ENCODE data around the gene GBP1. TPM values are rescaled to one million over a fixed set of nuclear protein-coding genes. Genes with fewer than 3 reads are reported as not detected.
"Not testable (repeated sequence)": the region's sequence is repeated elsewhere in the genome, so short reads cannot be mapped to it uniquely, and the experiment has no call there.

Gene GBP1, protein sequence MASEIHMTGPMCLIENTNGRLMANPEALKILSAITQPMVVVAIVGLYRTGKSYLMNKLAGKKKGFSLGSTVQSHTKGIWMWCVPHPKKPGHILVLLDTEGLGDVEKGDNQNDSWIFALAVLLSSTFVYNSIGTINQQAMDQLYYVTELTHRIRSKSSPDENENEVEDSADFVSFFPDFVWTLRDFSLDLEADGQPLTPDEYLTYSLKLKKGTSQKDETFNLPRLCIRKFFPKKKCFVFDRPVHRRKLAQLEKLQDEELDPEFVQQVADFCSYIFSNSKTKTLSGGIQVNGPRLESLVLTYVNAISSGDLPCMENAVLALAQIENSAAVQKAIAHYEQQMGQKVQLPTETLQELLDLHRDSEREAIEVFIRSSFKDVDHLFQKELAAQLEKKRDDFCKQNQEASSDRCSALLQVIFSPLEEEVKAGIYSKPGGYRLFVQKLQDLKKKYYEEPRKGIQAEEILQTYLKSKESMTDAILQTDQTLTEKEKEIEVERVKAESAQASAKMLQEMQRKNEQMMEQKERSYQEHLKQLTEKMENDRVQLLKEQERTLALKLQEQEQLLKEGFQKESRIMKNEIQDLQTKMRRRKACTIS
- 5.7 TPM for total RNA-seq
- long read RNA-seq, partial matches to known transcripts, result 1 of 6 reads
- long read RNA-seq, other reads (novel, unspliced or antisense), result 0 of 6 reads

DNA sequence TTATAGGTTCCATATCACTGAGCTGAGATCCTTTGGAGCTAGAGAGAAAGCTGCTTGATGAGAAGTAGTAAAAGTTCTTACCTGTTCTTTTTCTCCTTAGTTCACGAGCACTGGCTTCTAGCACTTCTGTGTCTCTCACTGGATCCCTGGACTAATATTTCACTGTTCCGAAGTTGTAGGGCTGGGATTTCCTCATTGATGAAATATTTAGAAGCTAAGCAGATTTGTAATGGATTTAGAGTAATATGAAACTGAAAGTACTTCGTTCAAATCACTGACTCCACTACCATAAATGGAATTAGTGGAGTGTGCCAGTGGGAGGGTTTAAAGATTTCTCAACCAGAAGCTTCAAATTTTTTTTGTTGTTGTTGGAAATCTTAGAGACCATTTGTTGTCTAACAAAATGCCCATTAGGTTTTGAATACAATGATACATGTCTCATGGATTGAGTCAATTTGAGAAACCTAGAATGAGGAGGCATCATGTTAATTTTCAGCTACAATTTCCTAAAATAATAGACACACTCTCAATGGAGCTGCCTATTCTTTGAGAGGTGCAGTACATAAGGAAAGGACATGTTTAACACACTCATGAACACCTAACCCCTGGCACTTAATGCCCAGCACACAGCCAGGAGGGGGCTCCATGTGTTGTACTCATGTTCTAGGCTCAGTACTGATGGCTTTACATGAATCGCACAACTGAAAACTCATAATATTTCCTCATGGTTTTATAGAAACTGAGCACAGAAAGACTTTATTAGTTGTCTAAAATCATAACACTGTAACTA, at the start of gene GBP1:
Gene GBP1, minus strand, starts transcription at position 130 of the 790 bp plus-strand sequence. CDS start 1,974 bp downstream, outside the sequence.
- intact Hi-C loops (cut with DNase I), result no loop called here
- DNase-seq, result no peak
- ATAC-seq (ENCODE audit: poor library complexity), result peak; percentile 92

DNA sequence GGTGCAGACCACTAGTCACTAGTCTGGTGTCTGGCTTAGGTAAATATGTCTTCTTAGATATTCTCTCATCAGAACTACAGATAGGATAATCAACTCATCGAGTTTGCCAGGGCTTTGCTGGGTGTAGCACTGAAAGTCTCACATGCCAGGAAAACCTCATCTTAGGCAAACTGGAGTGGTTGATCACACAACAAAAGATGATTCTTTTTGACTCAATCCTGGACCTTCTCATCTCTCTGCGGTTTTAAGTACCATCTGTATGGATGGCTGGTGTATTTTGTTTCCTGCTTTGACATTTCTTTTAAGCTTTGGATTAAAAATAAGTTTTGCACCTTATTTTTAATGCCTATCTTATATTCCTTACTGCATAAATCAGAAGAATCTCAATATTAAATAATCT, 49.7 kb upstream of the GBP1 start:
- intact Hi-C loops (cut with DNase I), result no loop called here
- ATAC-seq (ENCODE audit: poor library complexity) (no peak), DNase-seq (no peak)

DNA sequence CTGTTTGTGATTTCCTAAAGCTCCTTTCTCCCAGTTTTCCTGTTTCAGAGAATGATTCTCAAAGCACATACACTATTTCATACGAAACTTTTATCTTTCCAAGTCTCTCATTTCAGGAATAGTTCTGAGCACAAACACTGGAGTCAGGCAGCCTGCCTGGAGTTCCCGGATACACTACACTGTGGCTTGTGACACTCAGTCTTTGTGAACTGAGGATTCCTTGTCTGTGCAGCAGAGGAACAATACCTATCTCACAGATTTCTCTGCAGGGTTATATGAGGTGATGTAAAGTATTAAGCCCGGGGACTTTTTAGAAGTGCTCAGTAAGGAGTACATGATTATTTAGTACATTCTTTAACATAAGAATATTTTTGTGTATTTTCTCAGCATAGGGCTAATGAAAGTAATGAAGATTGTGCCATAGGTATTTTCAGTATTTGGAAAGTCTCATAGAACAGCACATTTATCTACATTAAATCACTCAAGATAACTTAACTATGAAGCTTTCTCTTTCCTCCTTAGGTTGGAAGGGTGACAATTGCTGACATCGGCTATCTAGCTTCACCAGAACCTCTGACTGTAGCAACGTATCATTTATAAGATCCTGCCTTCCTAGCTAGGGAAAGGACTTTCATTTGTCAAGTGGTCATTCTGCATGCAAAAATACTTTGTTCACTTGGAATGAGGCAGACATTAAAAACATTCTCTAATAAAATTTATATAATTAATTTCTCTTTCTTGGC, 48.0 kb upstream of the GBP1 start:
- no peak for ATAC-seq (ENCODE audit: poor library complexity)
- intact Hi-C loops (cut with DNase I), result no loop called here
- DNase-seq, result no peak

DNA sequence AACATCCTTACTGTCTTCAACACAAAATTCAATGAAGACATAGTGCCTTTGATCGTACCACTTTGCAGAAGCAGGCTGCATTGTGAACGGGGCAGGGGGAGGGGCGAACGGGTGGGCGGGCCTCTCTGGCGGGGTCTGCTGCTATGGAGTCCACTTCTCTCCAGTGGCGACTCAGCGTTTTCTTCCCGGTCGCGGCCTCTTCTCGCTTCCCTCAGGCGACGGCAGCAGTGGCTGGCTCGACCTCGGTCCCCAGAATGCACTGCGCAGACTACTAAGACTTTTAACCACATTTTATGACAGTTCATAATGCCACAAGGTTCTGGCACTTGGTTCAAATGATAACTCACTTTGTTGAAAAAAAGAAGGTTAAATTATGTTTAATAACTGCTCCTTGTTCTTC, 39.7 kb upstream of the GBP1 start:
- no peak for DNase-seq
- intact Hi-C loops (cut with DNase I), result no loop called here
- no peak for ATAC-seq (ENCODE audit: poor library complexity)

DNA sequence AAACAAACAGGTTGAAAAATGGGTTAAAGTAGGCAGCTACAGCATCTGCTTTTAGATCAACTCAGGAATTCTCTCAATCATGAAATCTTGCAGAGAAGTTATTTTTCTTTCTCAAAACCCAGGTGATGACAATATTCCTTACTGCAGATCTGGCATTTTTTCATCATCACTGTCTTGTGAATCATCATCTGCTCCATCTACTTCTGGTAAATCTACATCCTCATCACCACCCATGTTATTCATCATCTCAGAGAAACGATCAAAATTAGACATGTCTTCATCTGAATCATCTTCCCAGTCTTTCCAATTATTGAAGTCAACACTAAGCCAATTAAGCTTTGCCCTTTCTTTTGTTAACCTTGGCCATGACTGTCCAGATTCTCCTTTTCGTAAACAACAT, 39.1 kb upstream of the GBP1 start:
- DNase-seq (no peak), ATAC-seq (ENCODE audit: poor library complexity) (no peak)
- intact Hi-C loops (cut with DNase I), result no loop called here

DNA sequence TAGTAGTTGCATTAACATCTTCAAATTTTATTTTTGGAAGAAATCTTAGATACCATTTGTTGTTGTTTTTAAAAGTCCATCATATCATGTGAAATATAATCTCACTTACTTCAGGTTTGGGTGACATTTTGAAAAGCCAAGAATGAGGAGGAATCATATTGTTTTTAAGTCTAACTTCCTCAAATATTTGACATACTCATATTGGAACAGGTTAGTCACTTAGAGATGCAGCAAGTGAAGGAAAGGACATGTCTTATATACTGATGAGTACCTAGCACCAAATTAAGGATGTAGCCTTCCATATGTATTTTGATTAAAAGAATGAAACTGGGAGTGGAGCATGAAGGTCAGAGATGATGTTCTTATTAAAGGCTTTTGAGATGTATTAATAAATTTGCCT, 37.0 kb upstream of the GBP1 start:
- intact Hi-C loops (cut with DNase I), result no loop called here
- no peak for ATAC-seq (ENCODE audit: poor library complexity)

DNA sequence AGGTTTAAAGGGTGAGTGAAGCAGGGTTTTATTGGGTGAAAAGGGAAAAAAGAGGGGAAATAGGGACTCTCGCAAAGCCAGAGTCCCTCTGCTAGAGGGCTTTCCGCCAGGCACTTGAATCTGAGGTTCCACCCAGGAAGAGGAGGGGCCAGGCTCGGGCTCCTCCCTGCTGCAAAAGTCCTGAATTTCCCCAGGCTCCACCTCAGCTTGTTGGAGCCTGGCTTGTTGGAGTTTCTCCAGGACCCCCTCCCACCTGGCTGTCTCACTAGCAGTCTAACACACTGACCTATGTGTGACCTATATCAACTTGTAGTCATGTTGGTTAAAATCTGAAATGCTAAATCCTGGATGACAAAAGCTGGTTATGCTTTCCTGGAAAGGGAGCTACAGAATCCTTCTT, 35.4 kb upstream of the GBP1 start:
- no peak for DNase-seq

More for the DNA sequence above, 37.0 kb upstream of the GBP1 start:
- DNase-seq, result no peak

DNA sequence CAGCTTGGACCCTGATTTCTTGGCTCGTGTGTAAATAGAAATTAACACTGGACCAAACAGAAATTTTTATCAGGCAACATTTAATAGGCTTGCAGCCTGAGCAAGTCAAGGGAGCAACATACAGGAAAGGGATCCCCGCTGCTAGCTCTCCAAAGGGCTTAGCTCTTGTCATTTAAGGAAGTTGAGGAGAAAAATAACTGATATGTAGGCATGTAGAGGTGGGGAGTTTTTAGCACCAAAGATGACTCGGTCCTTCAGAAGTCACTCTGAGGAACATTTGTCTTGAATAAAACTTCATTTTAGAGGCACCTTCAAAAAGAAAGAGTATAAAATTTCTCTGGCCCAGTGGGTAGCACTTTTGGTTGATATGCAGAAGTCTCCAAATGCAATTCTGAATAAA, 33.8 kb upstream of the GBP1 start:
- ATAC-seq (ENCODE audit: poor library complexity) (no peak), DNase-seq (no peak)
- intact Hi-C loops (cut with DNase I), result no loop called here

More for the DNA sequence above, 35.4 kb upstream of the GBP1 start:
- intact Hi-C loops (cut with DNase I), result no loop called here
- no peak for ATAC-seq (ENCODE audit: poor library complexity)

DNA sequence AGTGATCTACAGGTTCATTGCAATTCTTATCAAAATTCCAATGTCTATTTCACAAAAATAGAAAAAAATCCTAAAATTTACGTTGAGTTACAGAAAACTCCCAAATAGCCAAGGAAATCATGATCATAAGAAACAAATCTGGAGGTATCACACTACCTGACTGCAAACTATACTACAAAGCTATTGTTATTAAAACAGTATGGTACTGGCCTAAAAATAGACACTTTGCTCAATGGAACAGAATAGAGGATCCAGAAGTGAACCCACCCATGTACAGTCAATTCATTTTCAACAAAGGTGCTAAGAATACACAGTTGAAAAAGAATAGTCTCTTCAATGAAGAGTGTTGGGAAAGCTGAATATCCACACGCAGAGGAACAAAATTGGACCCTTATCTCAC, 30.7 kb upstream of the GBP1 start:
- DNase-seq (no peak), ATAC-seq (ENCODE audit: poor library complexity) (no peak)
- intact Hi-C loops (cut with DNase I), result no loop called here

DNA sequence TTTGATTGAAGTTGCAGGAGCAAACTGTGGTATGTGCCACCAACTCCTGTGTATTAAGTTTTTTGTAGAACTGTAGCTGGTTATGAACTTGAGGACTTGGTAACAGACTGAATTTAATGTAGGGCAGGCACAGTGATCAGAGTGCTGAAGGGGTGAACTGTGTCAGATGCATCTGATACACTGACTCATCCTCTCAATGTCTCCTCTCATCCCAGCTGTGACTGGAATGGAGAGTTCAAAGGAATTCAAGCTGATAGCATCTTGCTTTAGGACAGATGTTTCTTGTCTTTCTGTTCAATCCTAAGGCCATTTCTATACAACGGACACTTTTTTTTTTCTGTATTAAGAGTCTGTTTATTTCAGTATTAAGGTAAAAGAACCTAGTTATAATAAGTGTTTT, 25.0 kb upstream of the GBP1 start:
- ATAC-seq (ENCODE audit: poor library complexity), result no peak
- intact Hi-C loops (cut with DNase I), result loop anchor here (5.0 to 10.0 kb wide), 3 partner anchors 187 to 365 kb away; no protein-coding TSS in a partner anchor
- no peak for DNase-seq

DNA sequence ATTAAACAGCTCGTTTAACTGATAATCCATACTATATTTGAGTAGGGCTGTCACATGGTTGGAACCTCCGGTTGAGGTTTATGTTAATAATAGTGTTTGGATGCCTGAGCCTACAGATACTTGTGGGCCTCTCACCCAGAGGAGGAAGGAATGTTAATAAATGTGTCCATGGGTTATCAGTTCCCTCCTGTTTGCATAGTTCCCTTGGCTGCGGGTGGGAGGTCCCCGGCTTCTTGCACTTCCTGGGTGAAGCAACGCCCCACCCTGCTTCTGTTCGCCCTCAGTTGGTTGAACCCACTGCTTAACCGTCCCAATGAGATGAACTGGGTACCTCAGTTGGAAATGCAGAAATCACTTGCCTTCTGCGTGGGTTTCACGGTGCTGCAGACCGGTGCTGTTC, 23.6 kb upstream of the GBP1 start:
- DNase-seq (no peak), ATAC-seq (ENCODE audit: poor library complexity) (no peak)
- intact Hi-C loops (cut with DNase I), result loop anchor here (5.0 to 10.0 kb wide), 3 partner anchors 189 to 366 kb away; no protein-coding TSS in a partner anchor

DNA sequence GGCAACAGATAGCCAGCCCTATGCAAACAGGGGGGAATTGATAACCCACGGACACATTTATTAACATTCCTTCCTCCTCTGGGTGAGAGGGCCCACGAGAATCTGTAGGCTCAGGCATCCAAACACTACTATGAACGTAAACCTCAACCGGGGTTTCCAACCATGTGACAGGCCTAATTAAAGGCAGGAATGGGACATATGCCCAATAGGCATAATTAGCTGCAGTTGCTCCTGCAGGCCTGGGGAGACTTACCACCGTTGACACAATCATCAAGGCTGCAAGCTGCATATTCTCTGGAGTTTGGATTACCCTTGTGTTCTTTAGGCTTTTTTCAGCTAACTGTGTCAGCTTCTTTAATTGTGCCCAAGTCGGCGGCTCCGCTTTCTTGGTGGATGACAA, 22.2 kb upstream of the GBP1 start:
- no peak for DNase-seq
- intact Hi-C loops (cut with DNase I), result loop anchor here (5.0 to 10.0 kb wide), 3 partner anchors 190 to 368 kb away; no protein-coding TSS in a partner anchor

DNA sequence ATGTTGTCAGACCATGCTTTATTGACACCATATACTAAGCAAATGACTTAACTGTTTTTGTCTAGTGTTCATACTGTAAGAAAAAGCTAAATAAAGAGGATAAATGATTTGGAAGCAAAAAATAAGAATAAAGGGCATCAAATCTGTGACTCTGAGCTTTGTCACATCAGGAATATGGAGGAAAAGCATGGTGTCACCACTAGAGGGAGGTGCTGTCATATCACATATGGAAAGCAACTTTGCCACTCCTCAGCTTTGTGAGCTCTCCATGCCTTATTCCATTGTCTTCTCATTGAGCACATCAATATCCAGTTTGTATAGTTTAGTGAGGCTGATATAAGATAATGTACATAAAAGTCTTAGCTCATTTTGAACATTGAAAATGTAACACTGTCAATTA, 20.8 kb upstream of the GBP1 start:
- ATAC-seq (ENCODE audit: poor library complexity), result no peak
- intact Hi-C loops (cut with DNase I), result loop anchor here (5.0 to 10.0 kb wide), 3 partner anchors 192 to 369 kb away; no protein-coding TSS in a partner anchor
- DNase-seq, result no peak

More for the DNA sequence above, 22.2 kb upstream of the GBP1 start:
- ATAC-seq (ENCODE audit: poor library complexity), result no peak

DNA sequence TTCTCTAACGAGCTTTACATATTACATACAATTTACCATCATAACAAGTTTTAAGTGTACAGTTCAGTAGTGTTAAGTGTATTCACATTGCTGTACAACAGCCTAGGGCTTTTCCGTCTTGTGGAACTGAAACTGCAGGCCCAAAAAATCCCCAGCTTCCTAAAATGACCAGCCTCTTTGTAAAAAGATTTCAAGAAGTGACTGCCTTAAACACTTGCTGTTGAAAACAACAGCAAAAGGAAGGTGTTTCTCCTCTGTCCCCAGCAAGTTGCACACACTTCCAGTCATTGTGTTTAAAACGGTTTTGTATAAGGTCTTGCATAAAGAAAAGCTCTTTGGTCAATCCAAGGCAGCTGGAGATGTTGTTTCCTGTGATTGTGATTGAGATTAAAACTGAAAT, 16.0 kb upstream of the GBP1 start:
- DNase-seq (no peak), ATAC-seq (ENCODE audit: poor library complexity) (no peak)
- intact Hi-C loops (cut with DNase I), result loop anchor here (10.0 kb wide), 2 partner anchors 274 to 374 kb away; no protein-coding TSS in a partner anchor

DNA sequence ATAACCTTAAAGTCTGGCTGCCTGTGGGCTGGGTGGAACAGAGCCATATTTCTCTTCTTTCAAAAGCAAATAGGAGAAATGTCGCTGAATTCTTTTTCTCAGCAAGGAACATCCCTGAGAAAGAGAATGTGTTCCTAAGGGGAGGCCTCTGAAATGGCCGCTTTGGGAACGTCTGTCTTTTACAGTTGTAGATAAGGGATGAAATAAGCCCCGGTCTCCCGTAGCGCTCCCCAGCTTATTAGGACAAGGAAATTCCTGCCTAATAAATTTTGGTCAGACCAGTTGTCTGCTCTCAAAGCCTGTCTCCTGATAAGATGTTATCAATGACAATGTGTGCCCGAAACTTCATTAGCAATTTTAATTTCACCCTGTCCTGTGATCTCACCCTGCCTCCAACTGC, 15.1 kb upstream of the GBP1 start:
- intact Hi-C loops (cut with DNase I), result loop anchor here (10.0 kb wide), 2 partner anchors 275 to 375 kb away; no protein-coding TSS in a partner anchor

DNA sequence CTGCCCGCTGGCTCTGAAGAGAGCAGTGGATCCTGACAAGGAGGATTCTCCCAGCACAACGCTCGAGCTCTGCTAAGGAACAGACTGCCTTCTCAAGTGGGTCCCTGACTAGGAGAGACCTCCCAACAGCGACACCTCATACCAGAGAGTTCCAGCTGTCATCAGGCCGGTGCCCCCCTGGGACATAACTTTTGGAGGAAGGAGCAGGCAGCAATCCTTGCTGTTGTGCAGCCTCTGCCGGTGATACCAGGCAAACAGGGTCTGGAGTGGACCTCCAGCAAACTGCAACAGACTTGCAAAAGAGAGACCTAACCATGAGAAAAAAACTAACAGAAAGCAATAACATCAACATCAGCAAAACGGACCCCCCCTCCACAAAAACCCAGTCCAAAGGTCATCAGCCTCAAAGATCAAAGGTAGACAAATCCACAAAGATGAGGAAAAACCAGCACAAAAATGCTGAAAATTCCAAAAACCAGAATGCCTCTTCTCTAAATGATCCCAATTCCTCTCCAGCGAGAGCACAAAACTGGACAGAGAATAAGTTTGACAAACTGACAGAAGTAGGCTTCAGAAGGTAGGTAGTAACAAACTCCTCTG, 7.6 kb upstream of the GBP1 start:
- DNase-seq; intact Hi-C loops (cut with DNase I); ATAC-seq (ENCODE audit: poor library complexity): not testable (repeated sequence)

More for the DNA sequence above, 15.1 kb upstream of the GBP1 start:
- DNase-seq; ATAC-seq (ENCODE audit: poor library complexity): not testable (repeated sequence)

DNA sequence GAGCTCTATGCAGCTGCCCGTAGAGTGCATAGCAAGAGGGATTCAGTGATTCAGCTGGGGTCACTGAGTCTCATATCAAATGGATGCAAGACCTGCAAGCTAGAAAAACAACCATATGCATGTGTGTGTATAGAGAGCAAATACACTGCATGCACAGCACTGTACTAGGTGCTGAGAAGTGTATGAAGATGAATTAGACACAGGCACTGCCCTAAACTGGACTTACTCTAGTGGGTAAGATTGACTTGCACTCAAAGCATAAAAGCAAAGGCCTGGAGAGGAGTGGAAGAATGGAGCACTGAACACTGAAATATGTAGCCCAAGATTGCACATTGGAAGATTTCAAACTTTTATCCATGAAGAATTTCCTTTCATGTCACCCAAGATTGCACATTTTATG, 5.5 kb upstream of the GBP1 start:
- ATAC-seq (ENCODE audit: poor library complexity), result no peak
- intact Hi-C loops (cut with DNase I), result no loop called here
- no peak for DNase-seq

DNA sequence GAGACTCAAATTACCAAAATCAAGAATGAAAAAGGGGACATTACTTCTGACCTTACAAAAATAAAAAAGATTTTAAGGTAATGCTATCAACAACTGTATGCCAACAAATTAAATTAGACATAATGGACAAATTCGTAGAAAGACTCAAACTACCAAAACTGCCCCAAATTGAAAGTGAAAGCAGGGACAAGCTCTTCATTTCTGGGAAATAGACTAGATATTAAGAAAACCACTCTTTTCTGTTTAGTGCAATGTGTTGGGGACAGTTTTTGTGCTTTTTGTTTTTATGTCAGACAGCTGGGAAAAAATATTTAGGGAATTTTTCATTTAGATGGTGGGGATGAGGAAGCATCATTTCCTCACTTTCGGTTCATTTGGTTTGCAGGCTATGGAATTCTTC, 4.9 kb upstream of the GBP1 start:
- ATAC-seq (ENCODE audit: poor library complexity) (no peak), DNase-seq (no peak)
- intact Hi-C loops (cut with DNase I), result no loop called here
